KG1 (cell line): ENCODE data around the gene LEKR1.
"Not testable (repeated sequence)": the region's sequence is repeated elsewhere in the genome, so short reads cannot be mapped to it uniquely, and the experiment has no call there.

Source experiments
- DNase-seq: peaks from one replicate; lab custom pipeline; 2025; lab: John Stamatoyannopoulos, UW

Gene LEKR1

DNA sequence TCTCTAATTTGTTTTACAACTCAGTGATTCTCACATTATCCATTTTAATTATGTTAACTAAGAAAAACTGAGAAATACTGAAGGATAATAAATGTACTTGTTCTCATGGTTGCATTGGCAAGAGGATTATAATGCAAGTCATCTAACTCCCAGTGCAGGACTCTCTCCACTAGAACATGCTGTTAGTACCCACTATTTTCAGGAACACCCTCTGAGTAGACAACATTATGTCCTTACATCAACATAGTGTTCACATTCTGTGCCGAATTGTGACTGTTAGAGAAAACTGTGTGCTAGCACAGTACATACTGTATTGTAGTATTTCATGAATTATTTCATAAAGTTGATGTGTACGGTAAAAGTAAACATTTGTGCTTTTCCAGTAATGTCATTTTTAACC lies 80.1 kb downstream of the LEKR1 start:
- no peak for DNase-seq

DNA sequence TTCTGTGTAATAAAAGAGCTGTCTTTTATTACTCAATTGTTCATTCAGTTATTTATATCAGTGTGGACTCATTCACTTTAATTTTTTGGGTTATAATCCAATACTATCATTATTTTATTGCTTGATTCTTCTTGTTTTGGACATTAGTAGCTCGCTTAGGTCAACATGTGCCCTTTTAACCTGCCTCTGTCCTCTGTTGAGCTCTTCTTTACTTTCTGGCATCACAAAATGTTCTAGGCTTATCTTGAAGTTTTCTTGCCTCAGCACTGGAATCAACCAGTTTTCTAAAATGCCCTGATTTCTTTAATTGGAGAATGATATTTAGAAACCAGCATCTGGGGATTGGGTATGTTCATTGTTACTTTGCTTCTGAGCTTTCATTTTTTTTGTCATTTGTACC lies 82.2 kb downstream of the LEKR1 start:
- no peak for DNase-seq

DNA sequence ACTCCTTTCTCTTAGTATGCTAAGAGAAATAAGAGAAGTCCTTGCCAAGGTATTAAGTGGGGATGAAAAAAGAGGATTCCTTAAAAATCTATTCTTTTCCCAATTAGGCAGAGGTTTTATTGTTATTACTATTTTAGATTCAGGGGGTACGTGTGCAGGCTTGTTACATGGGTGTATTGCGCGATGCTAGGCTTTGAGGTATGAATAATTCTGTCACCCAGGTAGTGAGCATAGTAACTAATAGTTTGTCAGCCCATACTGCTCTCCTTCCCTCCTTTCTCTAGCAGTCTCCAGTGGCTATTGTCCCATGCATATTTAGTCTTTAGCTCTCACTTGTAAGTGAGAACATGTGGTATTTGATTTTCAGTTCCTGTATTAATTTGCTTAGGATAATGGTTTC lies 83.9 kb downstream of the LEKR1 start:
- no peak for DNase-seq

DNA sequence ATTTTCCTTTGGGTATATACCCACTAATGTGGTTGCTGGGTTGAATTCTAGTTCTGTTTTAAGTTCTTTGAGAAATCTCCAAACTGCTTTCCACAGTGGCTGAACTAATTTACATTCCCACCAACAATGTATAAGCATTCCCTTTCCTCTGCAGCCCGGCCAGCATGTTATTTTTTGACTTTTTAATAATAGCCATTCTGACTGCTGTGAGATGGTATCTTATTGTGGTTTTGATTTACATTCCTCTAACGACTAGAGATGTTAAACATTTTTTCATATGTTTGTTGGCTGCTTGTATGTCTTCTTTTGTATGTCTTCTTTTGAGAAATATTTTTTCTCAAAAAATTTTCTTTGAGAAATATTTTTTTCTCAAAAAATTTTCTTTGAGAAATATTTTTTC lies 84.7 kb downstream of the LEKR1 start:
- not testable (repeated sequence) for DNase-seq

DNA sequence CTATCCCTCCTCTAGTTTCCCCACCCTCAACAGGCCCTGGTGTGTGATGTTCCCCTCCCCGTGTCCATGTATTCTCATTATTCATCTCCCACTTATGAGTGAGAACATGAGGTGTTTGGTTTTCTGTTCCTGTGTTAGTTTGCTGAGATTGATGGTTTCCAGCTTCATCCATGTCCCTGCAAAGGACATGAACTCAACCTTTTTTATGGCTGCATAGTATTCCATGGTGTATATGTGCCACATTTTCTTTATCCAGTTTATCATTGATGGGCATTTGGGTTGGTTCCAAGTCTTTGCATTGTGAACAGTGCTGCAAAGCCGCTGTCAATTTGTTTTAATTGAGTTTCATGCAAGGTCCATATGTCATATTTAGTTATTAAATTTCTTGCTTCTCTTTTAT lies 88.1 kb downstream of the LEKR1 start:
- DNase-seq = not testable (repeated sequence)

DNA sequence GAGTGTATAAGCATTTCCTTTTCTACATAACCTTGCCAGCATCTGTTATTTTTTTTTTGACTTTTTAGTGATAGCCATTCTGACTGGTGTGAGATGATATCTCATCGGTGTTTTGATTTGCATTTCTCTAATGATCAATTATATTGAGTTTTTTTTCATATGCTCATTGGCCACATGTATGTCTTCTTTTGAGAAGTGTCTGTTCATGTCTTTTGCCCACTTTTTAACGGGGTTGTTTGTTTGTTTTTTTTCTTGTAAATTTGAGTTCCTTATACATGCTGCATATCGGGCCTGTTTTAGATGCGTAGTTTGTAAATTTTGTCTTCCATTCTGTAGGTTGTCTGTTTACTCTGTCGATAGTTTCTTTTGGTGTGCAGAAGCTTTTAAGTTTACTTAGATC lies 89.2 kb downstream of the LEKR1 start:
- no peak for DNase-seq

DNA sequence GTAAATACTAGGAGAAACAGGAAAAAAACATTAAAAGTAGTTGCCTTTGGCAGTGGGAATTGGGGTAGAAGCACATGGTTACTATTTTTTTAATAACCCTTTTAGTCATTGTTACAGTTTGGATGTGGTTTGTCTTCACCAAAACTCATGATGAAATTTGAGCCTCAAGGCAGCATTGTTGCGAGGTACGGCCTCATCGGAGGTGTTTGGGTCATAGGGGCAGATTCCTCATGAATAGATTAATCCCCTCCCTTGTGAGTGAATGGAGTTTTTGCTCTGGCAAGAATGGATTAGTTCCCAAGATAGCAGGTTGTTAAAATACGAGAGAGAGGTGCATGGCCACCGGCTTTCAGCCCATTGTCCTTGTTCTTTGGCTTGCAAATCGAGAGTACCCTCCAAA lies 92.6 kb downstream of the LEKR1 start:
- DNase-seq = no peak

DNA sequence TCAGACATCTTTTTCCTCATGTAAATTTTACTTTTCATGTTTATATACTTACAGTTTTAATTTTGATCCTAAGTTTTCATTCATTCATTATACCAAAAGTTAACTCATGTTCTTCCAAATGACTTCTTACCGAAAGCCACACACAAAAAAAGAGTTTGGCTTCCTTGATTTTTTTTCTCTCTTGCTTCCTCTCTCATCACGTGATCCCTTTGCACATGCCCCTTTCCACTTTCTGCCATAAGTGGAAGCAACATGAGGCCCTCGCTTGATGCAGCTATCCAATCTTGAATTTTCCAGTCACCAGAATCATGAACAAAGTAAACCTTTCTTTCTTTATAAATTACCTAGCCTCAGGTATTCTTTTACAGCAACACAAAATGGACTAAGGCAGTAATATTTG lies 93.7 kb downstream of the LEKR1 start:
- DNase-seq = no peak

DNA sequence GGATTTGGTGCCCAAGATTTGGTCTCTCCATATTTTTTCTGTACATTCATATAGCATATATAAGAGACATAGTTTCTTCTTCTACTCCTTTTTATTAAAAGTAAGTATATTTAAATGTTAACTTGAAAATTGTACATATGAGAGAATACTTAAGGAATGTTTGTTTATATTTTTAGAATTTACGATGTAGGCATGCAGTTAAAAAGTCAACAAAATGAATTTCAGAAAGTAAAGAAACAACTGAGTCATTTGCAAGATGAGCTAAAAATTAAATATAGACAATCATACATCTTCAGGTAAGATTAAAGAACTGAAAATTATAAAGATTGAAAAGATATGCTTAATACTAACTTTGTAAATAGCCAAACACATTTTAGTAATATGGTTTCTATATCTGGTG lies 94.2 kb downstream of the LEKR1 start:
- DNase-seq = no peak

DNA sequence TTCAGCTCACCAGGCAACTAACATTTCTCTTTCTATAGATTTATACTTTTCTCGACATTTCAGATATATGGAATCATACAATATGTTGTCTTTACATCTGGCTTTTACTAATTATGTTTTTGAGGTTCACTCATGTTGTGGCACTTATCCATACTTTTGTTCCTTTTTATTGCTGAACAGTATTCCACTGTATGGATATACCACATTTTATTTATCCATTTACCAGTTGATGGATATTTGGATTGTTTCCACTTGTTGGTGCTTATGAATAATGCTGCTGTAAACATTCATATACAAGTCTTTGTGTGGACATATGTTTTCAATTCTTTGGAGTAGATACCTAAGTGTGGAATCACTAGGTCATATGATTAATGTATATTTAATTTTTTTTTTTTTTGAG lies 97.2 kb downstream of the LEKR1 start:
- no peak for DNase-seq

DNA sequence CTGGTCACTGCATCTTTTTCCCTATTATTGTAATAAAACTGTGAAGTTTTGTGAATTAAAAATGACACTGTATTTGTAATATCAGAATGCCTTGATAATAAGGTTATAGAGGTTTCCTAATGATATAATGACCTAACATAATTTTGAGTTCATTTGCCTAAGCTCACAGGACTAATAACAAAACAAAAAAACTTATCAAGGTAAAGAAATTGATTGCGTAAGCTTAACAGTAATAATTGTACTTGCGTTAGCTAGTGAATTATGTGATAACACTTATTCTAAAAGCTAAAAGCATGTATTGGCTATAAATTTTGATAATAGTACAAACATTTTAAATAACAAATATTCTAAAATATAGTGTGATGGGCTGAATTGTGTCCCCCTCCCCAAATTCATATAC lies 112.6 kb downstream of the LEKR1 start:
- DNase-seq = no peak

DNA sequence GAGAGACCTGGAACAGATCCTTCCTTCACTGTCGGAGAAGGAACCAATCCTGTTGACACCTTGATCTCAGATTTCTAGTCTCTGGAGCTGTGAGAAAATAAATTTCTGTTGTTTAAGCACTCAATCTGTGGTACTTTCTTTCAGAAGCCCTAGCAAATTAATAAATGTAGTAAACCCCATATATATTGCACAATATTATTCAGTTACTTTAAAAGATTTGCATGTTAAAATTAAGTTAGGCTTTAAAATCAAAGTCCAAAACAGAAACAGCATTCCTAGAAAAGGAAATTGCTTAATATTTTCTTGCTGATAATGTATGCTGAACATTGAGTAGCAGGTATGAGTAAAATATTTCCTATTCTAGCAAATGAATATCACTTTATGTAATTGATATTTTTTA lies 113.2 kb downstream of the LEKR1 start:
- no peak for DNase-seq

DNA sequence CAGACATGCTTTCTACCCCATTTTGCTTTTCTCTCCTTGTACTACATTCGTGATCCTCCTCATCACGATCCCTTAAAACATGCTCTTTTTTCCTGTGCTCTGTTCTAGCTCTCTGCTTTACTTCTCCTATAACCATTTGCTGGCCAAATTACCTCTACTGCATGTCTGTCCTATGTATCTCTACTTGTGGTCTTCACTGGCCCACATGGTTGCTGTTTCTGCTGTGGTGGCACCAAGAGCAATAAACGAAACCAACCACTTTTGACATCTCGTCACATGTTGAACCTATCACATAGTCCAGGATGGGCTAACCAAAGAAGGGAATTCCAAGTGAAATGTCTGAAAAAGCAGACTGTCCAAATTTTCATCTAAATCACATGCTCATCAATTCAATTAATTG lies 115.2 kb downstream of the LEKR1 start:
- DNase-seq = no peak

DNA sequence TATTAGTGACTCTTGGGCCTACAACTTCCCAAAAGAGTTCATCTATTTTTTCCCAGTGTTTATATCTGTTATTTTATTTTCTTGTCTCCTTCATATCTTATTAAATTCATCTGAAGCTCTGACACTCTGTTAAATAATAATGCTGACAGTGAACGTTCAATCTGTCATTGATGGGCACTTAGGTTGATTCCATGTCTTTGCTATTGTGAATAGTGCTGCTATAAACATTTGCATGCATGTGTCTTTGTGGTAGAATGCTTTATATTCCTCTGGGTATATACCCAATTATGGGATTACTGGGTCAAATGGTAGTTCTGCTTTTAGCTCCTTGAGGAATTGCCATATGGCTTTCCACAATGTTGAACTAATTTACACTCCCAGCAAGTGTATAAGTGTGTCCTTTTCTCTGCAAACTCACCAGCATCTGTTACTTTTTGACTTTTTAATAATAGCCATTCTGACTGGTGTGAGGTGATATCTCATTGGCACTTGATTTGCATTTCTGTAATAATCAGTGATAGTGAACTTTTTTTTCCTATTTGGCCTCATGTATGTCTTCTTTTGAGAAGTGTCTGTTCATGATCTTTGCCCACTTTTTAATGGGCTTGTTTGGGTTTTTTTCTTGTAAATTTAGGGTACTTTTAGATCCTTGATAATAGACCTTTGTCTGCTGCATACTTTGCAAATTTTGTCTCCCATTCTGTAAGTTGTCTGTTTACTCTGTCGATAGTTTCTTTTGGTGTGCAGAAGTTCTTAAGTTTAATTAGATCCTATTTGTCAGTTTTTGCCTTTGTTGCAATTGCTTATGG lies 122.5 kb downstream of the LEKR1 start:
- DNase-seq = no peak

DNA sequence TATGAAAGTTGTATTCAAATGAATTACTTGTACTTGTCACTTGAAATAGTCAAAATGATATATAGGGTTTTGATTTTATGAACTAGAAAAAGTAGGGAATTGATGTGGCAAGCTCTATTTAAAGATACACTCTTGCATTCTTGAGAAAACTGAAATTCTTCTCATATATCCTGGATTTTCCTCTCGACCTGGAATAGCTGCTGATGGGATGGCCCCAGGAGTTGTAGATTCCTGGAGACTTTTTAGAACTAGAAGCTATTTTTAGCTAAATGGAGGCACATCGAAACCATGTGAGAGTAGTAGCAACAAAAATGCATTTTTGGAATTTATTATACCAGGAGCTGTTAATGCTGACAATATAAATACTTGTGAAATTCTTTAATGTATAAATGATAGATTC lies 125.9 kb downstream of the LEKR1 start:
- no peak for DNase-seq

DNA sequence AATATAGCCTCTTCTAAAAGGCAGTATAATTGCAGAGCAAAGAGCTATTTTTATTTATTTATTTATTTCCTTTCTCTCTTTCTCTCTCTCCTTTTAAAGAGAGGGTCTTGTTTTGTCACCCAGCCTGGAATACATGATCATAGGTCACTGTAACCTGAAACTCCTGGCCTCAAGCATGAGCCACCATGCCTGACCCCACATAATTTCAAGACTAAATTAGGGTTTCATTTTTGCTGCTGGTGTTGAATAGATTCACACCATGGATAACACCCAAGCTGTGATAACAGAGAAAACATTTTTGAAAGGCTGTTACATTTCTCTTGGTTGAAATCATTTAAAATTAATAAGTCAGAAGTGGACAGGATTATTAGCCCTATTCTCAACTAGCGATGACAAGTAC lies 131.6 kb downstream of the LEKR1 start:
- DNase-seq = no peak

DNA sequence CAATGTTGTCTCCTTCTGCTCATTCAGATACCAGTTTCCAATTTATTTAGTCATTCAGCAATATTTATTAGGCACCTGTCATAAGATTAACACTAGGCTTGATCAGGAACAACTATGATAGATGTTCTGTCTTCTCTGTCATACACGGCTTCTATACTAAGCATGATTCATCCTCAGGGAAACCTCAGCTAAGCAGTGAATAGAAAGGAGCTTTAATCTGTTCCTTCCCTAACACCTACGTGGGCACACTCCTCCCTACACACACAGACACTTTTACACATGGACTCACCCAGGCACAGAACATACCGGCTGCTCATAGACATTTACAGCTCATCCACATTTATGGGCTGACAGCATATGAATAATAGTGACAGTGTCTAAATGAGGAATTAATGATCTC lies 136.9 kb downstream of the LEKR1 start:
- no peak for DNase-seq

DNA sequence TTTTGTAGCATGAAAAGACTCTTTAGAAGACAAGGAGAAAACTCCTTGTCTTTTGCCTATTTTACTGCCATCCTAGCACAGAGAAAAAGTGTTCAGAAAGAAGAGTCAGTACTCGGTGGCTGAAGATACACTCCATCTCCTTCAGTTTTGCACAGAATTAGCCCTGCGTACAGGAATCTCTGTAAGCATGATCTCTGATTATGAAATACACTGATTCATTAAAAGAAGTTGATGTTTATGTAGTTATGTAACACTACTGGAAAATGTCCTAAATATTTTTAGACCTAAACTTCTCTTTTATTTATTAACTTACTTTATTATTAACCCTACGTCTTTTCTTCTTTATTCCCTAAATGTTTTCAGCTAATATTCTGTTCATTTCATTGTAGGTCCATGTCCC lies 138.4 kb downstream of the LEKR1 start:
- DNase-seq = no peak

DNA sequence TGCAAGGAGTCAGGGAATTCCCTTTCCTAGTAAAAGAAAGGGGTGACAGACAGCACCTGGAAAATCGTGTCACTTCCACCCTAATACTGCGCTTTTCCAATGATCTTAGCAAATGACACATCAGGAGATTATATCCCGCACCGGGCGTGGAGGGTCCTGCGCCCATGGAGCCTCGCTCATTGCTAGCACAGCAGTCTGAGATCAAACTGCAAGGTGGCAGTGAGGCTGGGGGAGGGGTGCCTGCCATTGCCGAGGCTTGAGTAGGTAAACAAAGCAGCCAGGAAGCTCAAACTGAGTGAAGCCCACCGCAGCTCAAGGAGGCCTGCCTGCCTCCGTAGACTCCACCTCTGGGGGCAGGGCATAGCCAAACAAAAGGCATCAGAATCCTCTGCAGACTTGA lies 140.2 kb downstream of the LEKR1 start:
- not testable (repeated sequence) for DNase-seq

DNA sequence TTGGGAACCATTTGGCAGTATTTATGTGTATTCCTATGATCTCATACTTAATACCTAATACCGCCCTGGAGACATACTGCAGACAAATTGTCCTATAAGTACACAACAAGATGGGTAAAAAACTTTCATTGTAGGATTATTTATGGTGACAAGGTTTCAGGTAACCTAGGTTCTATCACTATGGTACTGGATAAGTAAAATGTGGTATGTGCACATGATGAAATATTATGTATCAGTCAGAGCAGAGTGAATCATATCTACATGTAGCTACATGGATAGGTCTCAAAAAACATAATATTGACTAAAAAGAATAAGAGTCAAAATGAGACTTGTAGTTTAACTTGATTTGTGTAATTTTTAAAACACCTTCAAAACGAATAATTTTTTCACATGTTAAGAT lies 147.8 kb downstream of the LEKR1 start:
- DNase-seq = no peak

DNA sequence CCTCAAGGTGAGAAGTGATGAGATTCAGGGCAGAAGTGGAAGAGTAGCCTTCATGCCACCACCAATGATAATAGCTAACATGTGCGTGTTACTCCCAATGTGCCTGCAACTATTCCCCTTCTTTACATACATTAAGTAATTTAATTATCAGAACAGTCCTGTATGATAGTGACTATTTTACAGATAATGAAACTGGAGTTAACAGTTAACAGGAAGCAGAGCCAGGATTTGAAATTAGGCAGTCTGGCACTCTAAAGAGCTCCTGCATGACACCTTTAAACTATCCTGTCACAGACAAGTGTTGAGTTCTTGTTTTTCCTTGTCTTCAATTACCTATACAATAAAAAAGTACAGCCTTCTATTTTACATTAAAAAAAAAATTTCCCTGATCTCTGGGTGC lies 148.8 kb downstream of the LEKR1 start:
- DNase-seq = no peak

DNA sequence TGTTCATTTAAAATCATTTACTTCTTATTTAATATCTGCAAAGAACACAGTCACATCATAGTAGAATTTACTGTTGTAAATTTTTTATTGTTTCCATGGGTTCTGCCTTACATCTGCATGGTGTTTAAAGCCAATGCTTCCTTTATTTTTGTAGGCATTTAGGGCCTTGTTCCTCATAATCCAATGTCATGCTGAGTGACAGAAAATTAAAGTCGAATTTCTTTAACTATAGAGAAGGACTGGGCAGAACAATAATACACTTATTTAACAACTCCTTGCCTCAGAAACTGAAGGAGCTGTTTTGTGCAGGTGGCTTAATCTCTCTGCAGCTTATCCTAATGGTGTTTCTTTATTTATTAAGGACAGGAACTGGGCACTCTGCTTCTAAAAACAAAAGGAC lies 149.6 kb downstream of the LEKR1 start:
- no peak for DNase-seq

DNA sequence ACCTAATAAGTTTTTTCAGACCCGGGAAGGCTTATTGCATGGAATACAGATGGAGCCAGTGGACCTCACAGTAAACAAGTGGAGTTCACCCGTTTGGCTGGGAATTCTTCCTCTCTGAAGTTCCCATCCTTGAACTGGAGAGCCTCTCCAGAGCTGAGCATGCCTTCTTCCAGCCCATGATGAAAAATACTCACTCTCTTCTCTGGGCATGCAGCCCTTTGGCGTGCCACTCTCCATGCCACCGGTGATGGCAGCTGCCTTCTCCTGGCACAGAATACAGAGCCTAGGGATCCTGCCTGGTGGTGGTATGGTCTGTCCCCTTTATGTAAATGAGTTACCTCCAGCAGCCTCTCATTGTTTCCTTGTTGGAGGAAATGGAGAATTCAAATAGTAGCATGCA lies 150.8 kb downstream of the LEKR1 start:
- no peak for DNase-seq

DNA sequence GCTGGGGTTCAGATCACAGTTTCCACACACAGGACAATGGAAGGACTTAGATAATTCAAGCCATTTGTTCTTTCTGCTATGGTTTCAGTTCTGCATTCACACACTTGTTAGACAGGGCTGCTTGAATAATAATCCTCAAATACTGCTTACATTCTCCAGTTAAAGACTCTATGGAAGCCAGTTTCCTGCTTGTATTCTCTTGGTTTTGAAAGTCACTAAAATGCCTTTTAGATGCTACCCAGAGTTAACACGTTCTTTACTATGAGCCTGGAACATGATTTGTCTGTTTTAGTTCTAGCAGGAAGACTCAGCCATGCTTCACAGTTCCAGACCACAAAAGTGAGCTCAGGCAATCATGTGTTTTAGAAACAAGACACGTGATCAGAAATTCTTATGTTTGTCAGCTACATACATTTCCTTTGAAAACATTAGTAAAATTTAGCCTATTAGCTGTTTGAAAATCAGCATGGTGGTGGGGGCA lies 152.4 kb downstream of the LEKR1 start:
- DNase-seq = no peak
